PC-3 (cell line): ENCODE measurements around the gene PLA1A. TPM values are rescaled to one million over a fixed set of nuclear protein-coding genes. Genes with fewer than 3 reads are reported as not detected.

Experiments used
- ATAC-seq: fragments of 200-7000 bp; cut with Tn5 transposase; 2 replicates; pipeline ENCODE4 v1.9.1; 2020; ENCODE audit warnings: mild to moderate bottlenecking, moderate library complexity
- BruUV-seq: library from RNA; stranded (reverse); fragments of 400-500 nt; replicated peaks from 2 replicates; lab custom pipeline; 2021; lab: Mats Ljungman, UMichigan
- CTCF ChIA-PET: fragments of 300-600 bp; sonication (Branson Sonifier 250); formaldehyde crosslinking; loops from one replicate; lab custom pipeline; 2022; ENCODE audit warnings: antibody characterized with exemption; lab: Charles Lee
- POLR2A ChIA-PET: fragments of 300-600 bp; sonication (Branson Sonifier 250); formaldehyde crosslinking; loops from one replicate; lab custom pipeline; 2022; ENCODE audit warnings: antibody characterized with exemption; ENCODE audit not compliant: unreplicated experiment; lab: Charles Lee
- DNase-seq: peaks from one replicate; pipeline ENCODE4 v3.0.0-alpha.2; 2015
- H2AFZ ChIP-seq: fragments of 300-600 bp; sonication (generic); 2 replicates; pipeline ENCODE4 v1.6.0; 2016; ENCODE audit warnings: antibody characterized with exemption, low read length
- H3F3A ChIP-seq: fragments of 300-600 bp; sonication (generic); one replicate; pipeline ENCODE4 v1.6.0; 2017; ENCODE audit warnings: antibody characterized with exemption, low read length, control low read depth, mild to moderate bottlenecking; ENCODE audit not compliant: unreplicated experiment
- H3K27ac ChIP-seq: fragments of 300-600 bp; sonication (generic); 2 replicates; pipeline ENCODE4 v1.5.1; 2016; ENCODE audit warnings: mild to moderate bottlenecking, low read length
- H3K27me3 ChIP-seq: fragments of 300-600 bp; sonication (generic); 2 replicates; pipeline ENCODE4 v1.6.1; 2016; ENCODE audit warnings: low read length, mixed read lengths
- H3K36me3 ChIP-seq: fragments of 300-600 bp; sonication (generic); 2 replicates; pipeline ENCODE4 v1.6.1; 2016; ENCODE audit warnings: low read depth, mixed run types, low read length, mixed read lengths
- H3K4me1 ChIP-seq: fragments of 300-600 bp; sonication (generic); 2 replicates; pipeline ENCODE4 v1.5.1; 2016; ENCODE audit warnings: low read length; ENCODE audit not compliant: insufficient read depth
- H3K4me2 ChIP-seq: fragments of 300-600 bp; sonication (generic); 2 replicates; pipeline ENCODE4 v1.6.0; 2016; ENCODE audit warnings: low read length
- H3K4me3 ChIP-seq: fragments of 300-600 bp; sonication (generic); 2 replicates; pipeline ENCODE4 v1.5.1; 2016; ENCODE audit warnings: mild to moderate bottlenecking, low read length, mixed read lengths
- H3K79me2 ChIP-seq: fragments of 300-600 bp; sonication (generic); 2 replicates; pipeline ENCODE4 v1.6.1; 2017; ENCODE audit warnings: low read length, mixed read lengths
- H3K9ac ChIP-seq: fragments of 300-600 bp; sonication (generic); 2 replicates; pipeline ENCODE4 v1.6.0; 2016; ENCODE audit warnings: mild to moderate bottlenecking, low read length
- H3K9me2 ChIP-seq: fragments of 300-600 bp; sonication (generic); replicated peaks from 2 replicates; pipeline ENCODE4 v1.6.1; 2016; ENCODE audit warnings: mixed run types, low read length, mixed read lengths
- H3K9me3 ChIP-seq: fragments of 300-600 bp; sonication (generic); 2 replicates; pipeline ENCODE4 v1.6.1; 2016; ENCODE audit warnings: low read length, mixed read lengths
- H4K20me1 ChIP-seq: fragments of 300-600 bp; sonication (generic); 2 replicates; pipeline ENCODE4 v1.6.1; 2016; ENCODE audit warnings: low read length, mixed read lengths
- CTCF ChIP-seq: fragments of 300-600 bp; sonication (generic); conservative IDR thresholded peaks from 2 replicates; pipeline ENCODE4 v1.5.1; 2017; ENCODE audit warnings: antibody characterized with exemption, low read depth, mild to moderate bottlenecking, low read length
- EZH2 ChIP-seq: fragments of 300-600 bp; sonication (generic); IDR thresholded peaks from one replicate; pipeline ENCODE4 v1.6.1; 2017; ENCODE audit warnings: antibody characterized with exemption, mild to moderate bottlenecking, low read length; ENCODE audit not compliant: unreplicated experiment
- EZH2phosphoT487 ChIP-seq: fragments of 300-600 bp; sonication (generic); IDR thresholded peaks from 2 replicates; pipeline ENCODE4 v1.6.1; 2018; ENCODE audit warnings: mild to moderate bottlenecking, antibody characterized with exemption, low read length, borderline replicate concordance
- intact Hi-C: fragments of 100-400 bp; cut with micrococcal nuclease; formaldehyde crosslinking; loops from 2 replicates; pipeline ENCODE4 v1.9.0; 2023
- total RNA-seq: library from RNA; depleted of rRNA; stranded (reverse); fragments of >200 nt; gene quantifications from 2 replicates; pipeline ENCODE4 v1.2.3, GENCODE V29; 2014

The PLA1A gene
- total RNA-seq, 1 experiment from 2014 or later: 0.36 TPM

GRCh38 chr3:119600732-119601131, 3.0 kb downstream of the PLA1A start:
- ATAC-seq: peak; percentile 42; the same call in 1 of the 2 replicates
- CTCF ChIA-PET: no interaction called here

GRCh38 chr3:119601154-119601553, 3.5 kb downstream of the PLA1A start:
- H4K20me1 ChIP-seq: no peaks in the 10 kb centered on the region
- H3F3A ChIP-seq: no peaks in the 10 kb centered on the region
- DNase-seq (no peak), ATAC-seq (no peak)
- BruUV-seq: no TSS peak
- no peaks in the 10 kb centered on the region for H3K9me2 ChIP-seq
- intact Hi-C loops: no loop called here
- no peaks in the 10 kb centered on the region for H3K9me3 ChIP-seq
- H3K79me2 ChIP-seq: no peaks in the 10 kb centered on the region
- no peak overlapping the region for H3K9ac ChIP-seq
- H2AFZ ChIP-seq: no peak overlapping the region
- TF ChIP-seq CTCF: no peak
- CTCF ChIA-PET: no interaction called here
- H3K4me3 ChIP-seq: no peak overlapping the region
- no peaks in the 10 kb centered on the region for H3K27me3 ChIP-seq
- no peaks in the 10 kb centered on the region for H3K36me3 ChIP-seq
- H3K4me1 ChIP-seq: peaks cover 11% of the 10 kb centered on the region; the same call in 1 of the 2 replicates
- H3K27ac ChIP-seq: no peak overlapping the region
- no peak overlapping the region for H3K4me2 ChIP-seq
- POLR2A ChIA-PET: no interaction called here

More at GRCh38 chr3:119600732-119601131, 3.0 kb downstream of the PLA1A start:
- POLR2A ChIA-PET: no interaction called here
- Histone ChIP-seq H3F3A (no peaks in the 10 kb centered on the region), H3K9me2 (no peaks in the 10 kb centered on the region), H3K4me3 (no peak overlapping the region), H3K4me1 (peaks cover 11% of the 10 kb centered on the region; the same call in 1 of the 2 replicates), H3K79me2 (no peaks in the 10 kb centered on the region), H3K4me2 (no peak overlapping the region), H2AFZ (no peak overlapping the region), H3K9ac (no peak overlapping the region), H3K27me3 (no peaks in the 10 kb centered on the region), H3K27ac (no peak overlapping the region), H3K9me3 (no peaks in the 10 kb centered on the region), H4K20me1 (no peaks in the 10 kb centered on the region), H3K36me3 (no peaks in the 10 kb centered on the region)
- TF ChIP-seq CTCF: peak; percentile 70
- no peak for TF ChIP-seq EZH2
- TF ChIP-seq EZH2phosphoT487: no peak
- no TSS peak for BruUV-seq
- DNase-seq: peak; percentile 42
- intact Hi-C loops: no loop called here

- ATAC-seq: no peak
- Histone ChIP-seq H3K27me3 (no peaks in the 10 kb centered on the region), H3K4me1 (peaks cover 8% of the 10 kb centered on the region; the same call in 1 of the 2 replicates), H3K4me3 (no peak overlapping the region), H2AFZ (no peak overlapping the region), H3K9ac (no peak overlapping the region), H4K20me1 (no peaks in the 10 kb centered on the region), H3K9me2 (no peaks in the 10 kb centered on the region), H3F3A (no peaks in the 10 kb centered on the region), H3K27ac (no peak overlapping the region), H3K36me3 (no peaks in the 10 kb centered on the region), H3K9me3 (no peaks in the 10 kb centered on the region), H3K79me2 (no peaks in the 10 kb centered on the region), H3K4me2 (no peak overlapping the region)
- intact Hi-C loops: no loop called here
- no peak for TF ChIP-seq CTCF
- no peak for TF ChIP-seq EZH2phosphoT487
- no peak for TF ChIP-seq EZH2
- BruUV-seq: no TSS peak
- POLR2A ChIA-PET: no interaction called here
- no peak for DNase-seq
- CTCF ChIA-PET: no interaction called here
Observed at GRCh38 chr3:119602676-119603075, 5.0 kb downstream of the PLA1A start.
